A549 (cell line): ENCODE measurements around the gene MCTP1. TPM values are rescaled to one million over a fixed set of nuclear protein-coding genes. Genes with fewer than 3 reads are reported as not detected.

Source experiments
- ATAC-seq, 2 experiments: fragments of 200-7000 bp in 1 of 2; fragments of >200 bp in 1 of 2; cut with Nextera tagmentation in 1 of 2; cut with Tn5 transposase in 1 of 2; 3 replicates each; pipeline versions ENCODE4 v1.8.0 to v1.9.1; 2018 to 2020; ENCODE audit warnings: mild to moderate bottlenecking in 1 of 2, moderate library complexity in 1 of 2
- CTCF ChIA-PET: fragments of 300-600 bp; sonication (Branson Sonifier 250); formaldehyde crosslinking; extraction: SDS; loops from one replicate; lab custom pipeline; 2021; ENCODE audit warnings: antibody characterized with exemption, inconsistent platforms; lab: Yijun Ruan, JAX
- POLR2A ChIA-PET: fragments of 350-600 bp; formaldehyde crosslinking; extraction: SDS; loops from one replicate; lab custom pipeline; 2021; ENCODE audit warnings: antibody characterized with exemption, inconsistent platforms; lab: Yijun Ruan, JAX
- DNase-seq, 2 experiments: peaks; one replicate each; pipeline versions ENCODE4 v3.0.0 to v3.0.0-alpha.2; 2011 to 2016; ENCODE audit warnings: low read depth in 1 of 2, low spot score in 1 of 2
- FAIRE-seq: peaks from 2 replicates; lab custom pipeline; 2011; peaks lifted over from hg19 to GRCh38; lab: Jason Lieb, UNC
- H3K27ac ChIP-seq, 2 experiments: fragments of >200 bp; sonication (Bioruptor Twin); formaldehyde crosslinking; 3 replicates each; pipeline ENCODE4 v1.5.1; 2016 to 2017
- H3K4me1 ChIP-seq: fragments of >200 bp; sonication (Bioruptor Twin); formaldehyde crosslinking; 3 replicates; pipeline ENCODE4 v1.6.1; 2016
- H3K4me2 ChIP-seq: fragments of >200 bp; sonication (Bioruptor Twin); formaldehyde crosslinking; 3 replicates; pipeline ENCODE4 v1.6.1; 2016
- H3K4me3 ChIP-seq: fragments of >200 bp; sonication (Bioruptor Twin); formaldehyde crosslinking; 3 replicates; pipeline ENCODE4 v1.5.1; 2016
- H3K9me3 ChIP-seq: fragments of >200 bp; sonication (Bioruptor Twin); formaldehyde crosslinking; 3 replicates; pipeline ENCODE4 v1.6.1; 2016
- ATOH8 ChIP-seq: fragments of 250-450 bp; sonication (Bioruptor Pico); IDR thresholded peaks from 2 replicates; pipeline ENCODE4 v1.5.0; 2020; ENCODE audit warnings: low read depth, mild to moderate bottlenecking, moderate library complexity
- CBX8 ChIP-seq: fragments of 200-600 bp; sonication (generic); IDR thresholded peaks from 2 replicates; pipeline ENCODE4 v1.6.1; 2016
- CEBPB ChIP-seq, 2 experiments: fragments of >200 bp in 1 of 2; sonication (Bioruptor Twin) in 1 of 2; formaldehyde crosslinking in 1 of 2; IDR thresholded peaks; 2 replicates each; pipeline ENCODE4 v1.6.1; 2012 to 2016
- CHD2 ChIP-seq: fragments of 150-350 bp; IDR thresholded peaks from 2 replicates; pipeline ENCODE4 v1.6.1; 2014; ENCODE audit warnings: low read length; ENCODE audit not compliant: partially characterized antibody
- CHD4 ChIP-seq: fragments of 200-600 bp; sonication (generic); IDR thresholded peaks from 2 replicates; pipeline ENCODE4 v1.6.1; 2016; ENCODE audit warnings: antibody characterized with exemption, mild to moderate bottlenecking, borderline replicate concordance
- ESRRA ChIP-seq: fragments of 150-350 bp; IDR thresholded peaks from 2 replicates; pipeline ENCODE4 v1.6.1; 2014; ENCODE audit warnings: mild to moderate bottlenecking, low read length, borderline replicate concordance
- FOSB ChIP-seq: fragments of 250-450 bp; sonication (Bioruptor Pico); IDR thresholded peaks from 2 replicates; pipeline ENCODE4 v1.5.0; 2020; ENCODE audit warnings: mild to moderate bottlenecking, moderate library complexity
- FOXS1 ChIP-seq: fragments of 250-450 bp; sonication (Bioruptor Pico); IDR thresholded peaks from 2 replicates; pipeline ENCODE4 v1.5.0; 2020; ENCODE audit warnings: mild to moderate bottlenecking, moderate library complexity
- GATA3 ChIP-seq: IDR thresholded peaks from 2 replicates; pipeline ENCODE4 v1.6.1; 2012; ENCODE audit warnings: borderline replicate concordance
- HDAC2 ChIP-seq: fragments of 200-600 bp; sonication (generic); IDR thresholded peaks from 2 replicates; pipeline ENCODE4 v1.6.1; 2016
- HEYL ChIP-seq: fragments of 250-450 bp; sonication (Bioruptor Pico); IDR thresholded peaks from 2 replicates; pipeline ENCODE4 v1.8.0; 2021; ENCODE audit warnings: mild to moderate bottlenecking, moderate library complexity
- HOXA7 ChIP-seq: fragments of 250-450 bp; sonication (Bioruptor Pico); IDR thresholded peaks from 2 replicates; pipeline ENCODE4 v1.5.0; 2020; ENCODE audit warnings: mild to moderate bottlenecking, moderate library complexity
- JUN ChIP-seq, 2 experiments: fragments of >200 bp; sonication (Bioruptor Twin); formaldehyde crosslinking; IDR thresholded peaks; 2 replicates in 1 of 2; 3 replicates in 1 of 2; pipeline ENCODE4 v1.6.1; 2016 to 2017
- KDM5A ChIP-seq: fragments of 200-600 bp; sonication (generic); IDR thresholded peaks from 2 replicates; pipeline ENCODE4 v1.6.1; 2016; ENCODE audit warnings: antibody characterized with exemption, mild to moderate bottlenecking
- NPAS2 ChIP-seq: fragments of 250-450 bp; sonication (Bioruptor Pico); IDR thresholded peaks from 2 replicates; pipeline ENCODE4 v1.8.0; 2022; ENCODE audit warnings: mild to moderate bottlenecking, moderate library complexity, borderline replicate concordance
- PHF8 ChIP-seq: fragments of 200-600 bp; sonication (generic); IDR thresholded peaks from 2 replicates; pipeline ENCODE4 v1.6.1; 2016; ENCODE audit warnings: low read depth, mild to moderate bottlenecking, antibody characterized with exemption, moderate library complexity, borderline replicate concordance
- POLR2AphosphoS2 ChIP-seq: conservative IDR thresholded peaks from 2 replicates; pipeline ENCODE4 v1.6.1; 2012; ENCODE audit warnings: low read length, improper control_type of control experiment, inconsistent platforms
- REST ChIP-seq: fragments of 200-600 bp; sonication (generic); IDR thresholded peaks from 2 replicates; pipeline ENCODE4 v1.6.1; 2016; ENCODE audit warnings: antibody characterized with exemption, mild to moderate bottlenecking, moderate library complexity
- RFX5 ChIP-seq: fragments of 450-650 bp; IDR thresholded peaks from 2 replicates; pipeline ENCODE4 v1.7.1; 2014; ENCODE audit warnings: antibody characterized with exemption, mild to moderate bottlenecking, moderate library complexity
- SMC3 ChIP-seq: fragments of >200 bp; sonication (Bioruptor Twin); formaldehyde crosslinking; IDR thresholded peaks from 3 replicates; pipeline ENCODE4 v1.6.1; 2018; ENCODE audit warnings: inconsistent platforms
- TP53 ChIP-seq: fragments of 250-450 bp; sonication (Bioruptor Pico); IDR thresholded peaks from 2 replicates; pipeline ENCODE4 v1.5.0; 2021; ENCODE audit warnings: mild to moderate bottlenecking, moderate library complexity
- ZNF302 ChIP-seq: fragments of 250-450 bp; sonication (Bioruptor Pico); IDR thresholded peaks from 2 replicates; pipeline ENCODE4 v1.9.0; 2021; ENCODE audit warnings: inconsistent platforms, mild to moderate bottlenecking, moderate library complexity
- WGBS: methylation state at CpG from one replicate; pipeline ENCODE4 v1.1.6; 2017; ENCODE audit errors: missing lambda C conversion rate; 5-methylcytosine and 5-hydroxymethylcytosine counted together
- polyA plus RNA-seq, 4 experiments: library from polyadenylated mRNA; depleted of rRNA in 3 of 4; stranded (reverse); fragments of >200 nt; fragmentation: RNase III in 1 of 4; extraction: RNeasy Plus Mini Kit Qiagen cat#74134 plus additional on column Dnase treatment in 1 of 4; gene quantifications; 2 replicates in 3 of 4; 3 replicates in 1 of 4; pipeline ENCODE4 v1.2.3, GENCODE V29; 2011 to 2017
- TF ChIP-seq, protein P1 (sequence below): fragments of >200 bp; sonication (Bioruptor Twin); formaldehyde crosslinking; IDR thresholded peaks from 3 replicates; pipeline ENCODE4 v1.6.1; 2016
- TF ChIP-seq, protein P2 (sequence below): fragments of 250-450 bp; sonication (Bioruptor Pico); IDR thresholded peaks from 2 replicates; pipeline ENCODE4 v1.5.0; 2021; ENCODE audit warnings: mild to moderate bottlenecking, moderate library complexity, borderline replicate concordance
- TF ChIP-seq, protein P3 (sequence below): IDR thresholded peaks from 2 replicates; pipeline ENCODE4 v1.6.1; 2012

MCTP1 gene
- polyA plus RNA-seq, 2 of the 4 experiments (the other 2 are of a cell fraction), result 5.4 to 6.9 TPM

DNA sequence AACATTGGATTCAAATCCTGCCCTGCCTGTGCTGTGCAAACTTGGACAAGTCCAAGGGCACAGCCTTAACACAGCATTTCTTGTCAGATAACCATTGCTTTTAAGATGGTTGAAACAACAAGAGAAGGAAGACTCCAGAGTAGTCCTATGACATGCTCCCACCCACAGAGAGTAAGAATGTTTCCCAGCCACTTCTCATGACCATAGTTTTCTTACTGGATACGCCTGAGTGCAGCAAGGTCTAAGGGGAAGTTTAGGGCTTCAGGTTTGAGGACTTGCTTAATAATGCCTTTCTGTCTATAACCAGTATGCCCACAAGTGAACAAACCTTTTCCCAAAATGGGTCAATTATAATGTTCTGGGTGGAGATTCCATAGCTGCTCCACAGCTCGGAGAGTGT lies 540.0 kb downstream of the MCTP1 start:
- peaks cover 3% of the 10 kb centered on the region; the same call in 1 of the 3 replicates for H3K4me1 ChIP-seq
- no peak for FAIRE-seq
- H3K4me3 ChIP-seq, result no peak overlapping the region
- DNase-seq, result no peak
- WGBS, result 66% methylated on average over 2 of the region's 2 CpGs
- no peak for TF ChIP-seq FOSB (CRISPR knock-in tag)
- no peak for TF ChIP-seq CEBPB (IDR thresholded peaks at IDR 0.05)
- TF ChIP-seq GATA3, result no peak
- TF ChIP-seq KDM5A, result no peak
- TF ChIP-seq ZNF302 (CRISPR knock-in tag), result no peak
- TF ChIP-seq TP53 (CRISPR knock-in tag), result no peak
- TF ChIP-seq RFX5, result no peak
- no peak for TF ChIP-seq NPAS2 (CRISPR knock-in tag)
- TF ChIP-seq FOXS1 (CRISPR knock-in tag), result no peak
- no peaks in the 10 kb centered on the region for H3K9me3 ChIP-seq
- no peak for ATAC-seq
- CTCF ChIA-PET, result no interaction called here
- H3K27ac ChIP-seq, result no peak overlapping the region
- POLR2A ChIA-PET, result no interaction called here
- no peak overlapping the region for H3K4me2 ChIP-seq

DNA sequence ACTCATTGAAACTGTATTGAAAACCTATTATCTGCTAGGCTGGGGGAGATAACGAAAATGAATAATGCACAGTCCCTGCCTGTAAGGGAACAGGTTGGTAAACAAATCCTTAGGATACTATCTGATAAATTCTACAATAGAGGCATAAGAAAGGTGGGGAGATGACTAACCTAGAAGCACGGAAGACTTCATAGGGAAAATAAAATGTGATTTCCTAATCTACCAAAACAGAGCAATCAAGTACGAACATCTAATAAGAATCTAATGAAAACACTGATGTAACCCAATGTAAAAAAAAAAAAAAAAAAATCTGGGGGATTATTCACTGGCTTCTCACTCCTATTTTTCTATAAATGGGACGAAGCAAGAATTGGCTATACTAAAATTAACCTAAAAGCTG lies 542.0 kb downstream of the MCTP1 start:
- WGBS, result 61% methylated on average over 4 of the region's 4 CpGs
- Histone ChIP-seq H3K27ac (no peak overlapping the region), H3K4me3 (no peak overlapping the region), H3K9me3 (no peaks in the 10 kb centered on the region)
- CTCF ChIA-PET, result no interaction called here
- no peak for DNase-seq
- TF ChIP-seq SMC3, result no peak
- TF ChIP-seq HOXA7 (CRISPR knock-in tag), result no peak
- TF ChIP-seq, protein P1, sequence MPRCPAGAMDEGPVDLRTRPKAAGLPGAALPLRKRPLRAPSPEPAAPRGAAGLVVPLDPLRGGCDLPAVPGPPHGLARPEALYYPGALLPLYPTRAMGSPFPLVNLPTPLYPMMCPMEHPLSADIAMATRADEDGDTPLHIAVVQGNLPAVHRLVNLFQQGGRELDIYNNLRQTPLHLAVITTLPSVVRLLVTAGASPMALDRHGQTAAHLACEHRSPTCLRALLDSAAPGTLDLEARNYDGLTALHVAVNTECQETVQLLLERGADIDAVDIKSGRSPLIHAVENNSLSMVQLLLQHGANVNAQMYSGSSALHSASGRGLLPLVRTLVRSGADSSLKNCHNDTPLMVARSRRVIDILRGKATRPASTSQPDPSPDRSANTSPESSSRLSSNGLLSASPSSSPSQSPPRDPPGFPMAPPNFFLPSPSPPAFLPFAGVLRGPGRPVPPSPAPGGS, result no peak
- no peak for TF ChIP-seq CHD4
- TF ChIP-seq HDAC2, result no peak
- TF ChIP-seq PHF8, result no peak
- TF ChIP-seq, protein P2, sequence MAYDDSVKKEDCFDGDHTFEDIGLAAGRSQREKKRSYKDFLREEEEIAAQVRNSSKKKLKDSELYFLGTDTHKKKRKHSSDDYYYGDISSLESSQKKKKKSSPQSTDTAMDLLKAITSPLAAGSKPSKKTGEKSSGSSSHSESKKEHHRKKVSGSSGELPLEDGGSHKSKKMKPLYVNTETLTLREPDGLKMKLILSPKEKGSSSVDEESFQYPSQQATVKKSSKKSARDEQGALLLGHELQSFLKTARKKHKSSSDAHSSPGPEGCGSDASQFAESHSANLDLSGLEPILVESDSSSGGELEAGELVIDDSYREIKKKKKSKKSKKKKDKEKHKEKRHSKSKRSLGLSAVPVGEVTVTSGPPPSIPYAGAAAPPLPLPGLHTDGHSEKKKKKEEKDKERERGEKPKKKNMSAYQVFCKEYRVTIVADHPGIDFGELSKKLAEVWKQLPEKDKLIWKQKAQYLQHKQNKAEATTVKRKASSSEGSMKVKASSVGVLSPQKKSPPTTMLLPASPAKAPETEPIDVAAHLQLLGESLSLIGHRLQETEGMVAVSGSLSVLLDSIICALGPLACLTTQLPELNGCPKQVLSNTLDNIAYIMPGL (CRISPR knock-in tag), result no peak
- no peak for TF ChIP-seq REST
- no peak for TF ChIP-seq ESRRA
- TF ChIP-seq HEYL (CRISPR knock-in tag), result no peak
- TF ChIP-seq, protein P3, sequence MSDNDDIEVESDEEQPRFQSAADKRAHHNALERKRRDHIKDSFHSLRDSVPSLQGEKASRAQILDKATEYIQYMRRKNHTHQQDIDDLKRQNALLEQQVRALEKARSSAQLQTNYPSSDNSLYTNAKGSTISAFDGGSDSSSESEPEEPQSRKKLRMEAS, result no peak
- TF ChIP-seq RFX5, result no peak
- TF ChIP-seq FOXS1 (CRISPR knock-in tag), result no peak
- TF ChIP-seq CHD2, result no peak
- TF ChIP-seq JUN (IDR thresholded peaks at IDR 0.05), result no peak
- TF ChIP-seq POLR2AphosphoS2, result no peak
- no peak for TF ChIP-seq ATOH8
- TF ChIP-seq CBX8, result no peak
- TF ChIP-seq, all 56 proteins: peak for 0
- H3K4me2 ChIP-seq, result no peak overlapping the region
- ATAC-seq, result no peak
- no peak for FAIRE-seq
- POLR2A ChIA-PET, result no interaction called here
- no peaks in the 10 kb centered on the region for H3K4me1 ChIP-seq
